Motor neuron (in vitro differentiated cells): Measurements from ENCODE around the gene ST6GALNAC5. TPM values are rescaled to one million over a fixed set of nuclear protein-coding genes. Genes with fewer than 3 reads are reported as not detected.

Experiments
- ATAC-seq, 8 experiments: fragments of 200-7000 bp; cut with Tn5 transposase; replicated peaks in 6 of 8; 2 replicates each; pipeline ENCODE4 v1.8.0; 2021; ENCODE audit warnings: mild to moderate bottlenecking in 8 of 8, moderate library complexity in 8 of 8
- H3K27ac ChIP-seq, 2 donors: fragments of 250-450 bp; sonication (Bioruptor Pico); 2 replicates each; pipeline ENCODE4 v1.9.0; 2021; ENCODE audit warnings: antibody characterized with exemption in 2 of 2, mild to moderate bottlenecking in 2 of 2, moderate library complexity in 1 of 2
- H3K4me1 ChIP-seq, 2 donors: fragments of 250-450 bp; sonication (Bioruptor Pico); replicated peaks in 1 of 2; 2 replicates each; pipeline ENCODE4 v1.6.1; 2021; ENCODE audit warnings: antibody characterized with exemption in 2 of 2, mild to moderate bottlenecking in 2 of 2, moderate library complexity in 1 of 2
- H3K4me3 ChIP-seq, 5 donors: fragments of 250-450 bp; sonication (Bioruptor Pico); 2 replicates each; pipeline ENCODE4 v1.9.0; 2021; ENCODE audit warnings: antibody characterized with exemption in 5 of 5, mild to moderate bottlenecking in 5 of 5, moderate library complexity in 4 of 5
- WGBS, 10 experiments: fragments of 450-650 bp; shearing (Covaris generic); methylation state at CpG; one replicate each; pipeline ENCODE4 v1.0.0; 2022; 5-methylcytosine and 5-hydroxymethylcytosine counted together
- in situ Hi-C, 9 experiments: fragments of 400-800 bp; cut with MboI; loops; one replicate each; pipeline ENCODE4 v1.15.0; 2021; ENCODE audit warnings: low sequenced_read_pairs in 9 of 9, low pct_unique_long_range_greater_than_20kb in 2 of 9; ENCODE audit not compliant: unreplicated experiment in 9 of 9
- total RNA-seq, 8 experiments: library from RNA; unstranded; fragments of 300-600 nt; gene quantifications; 2 replicates each; pipeline versions ENCODE4 v1.2.3 to v1.2.4, GENCODE V29; 2022

ST6GALNAC5 gene
- total RNA-seq, 8 experiments from 2014 or later, result 4.3 to 73.4 (median 25.9) TPM

GRCh38 chr1:76919085-76919484 lies 51.8 kb downstream of the ST6GALNAC5 start:
- in situ Hi-C loops, result loop anchor here in 1 of 9 experiments (25.0 kb wide), 1 partner anchor 193 kb away; no protein-coding TSS in a partner anchor
- Histone ChIP-seq H3K27ac (no peak overlapping the region), H3K4me3 (no peak overlapping the region), H3K4me1 (peaks cover 0 to 3% of the 10 kb centered on the region in 2 donors)
- 40 to 87% (median 46%) methylated on average over 2 to 6 of the region's 6 CpGs; no CpG with 5 or more reads in 2 of the 10 experiments for WGBS, 10 experiments
- ATAC-seq, result peak in 5 of 8 experiments; percentile 45 to 72 (median 66)

GRCh38 chr1:76921590-76921989 lies 54.3 kb downstream of the ST6GALNAC5 start:
- H3K4me1 ChIP-seq, result peaks cover 0 to 3% of the 10 kb centered on the region in 2 donors
- no peak for ATAC-seq
- no peak overlapping the region for H3K27ac ChIP-seq
- 52 to 100% (median 67%) methylated on average over 2 to 3 of the region's 3 CpGs for WGBS, 10 experiments
- in situ Hi-C loops, result loop anchor here in 1 of 9 experiments (25.0 kb wide), 1 partner anchor 191 kb away; no protein-coding TSS in a partner anchor
- H3K4me3 ChIP-seq, result no peak overlapping the region

- WGBS, 10 experiments, result 45 to 100% (median 83%) methylated on average over 2 to 3 of the region's 3 CpGs; no CpG with 5 or more reads in 1 of the 10 experiments
- Histone ChIP-seq H3K27ac (no peak overlapping the region), H3K4me1 (peaks cover 6 to 14% of the 10 kb centered on the region in 2 donors), H3K4me3 (no peak overlapping the region)
- ATAC-seq, result no peak
- in situ Hi-C loops, result no loop called here
These were observed 58.5 kb downstream of the ST6GALNAC5 start for GRCh38 chr1:76925825-76926224.

- in situ Hi-C loops, result no loop called here
- Histone ChIP-seq H3K4me3 (no peak overlapping the region), H3K4me1 (peaks cover 8 to 21% of the 10 kb centered on the region in 2 donors), H3K27ac (no peak overlapping the region)
- WGBS, 10 experiments, result 0 to 100% (median 91%) methylated on average over 1 to 2 of the region's 2 CpGs; no CpG with 5 or more reads in 3 of the 10 experiments
- ATAC-seq, result peak in 1 of 8 experiments; percentile 52
These were observed 61.2 kb downstream of the ST6GALNAC5 start for GRCh38 chr1:76928522-76928921.

GRCh38 chr1:76929136-76929535 lies 61.9 kb downstream of the ST6GALNAC5 start:
- 60 to 100% (median 100%) methylated on average over 1 to 4 of the region's 4 CpGs; no CpG with 5 or more reads in 3 of the 10 experiments for WGBS, 10 experiments
- peaks cover 13 to 27% of the 10 kb centered on the region in 2 donors for H3K4me1 ChIP-seq
- no peak for ATAC-seq

GRCh38 chr1:76933847-76934815 lies 66.9 kb downstream of the ST6GALNAC5 start:
- ATAC-seq, result peak in 2 of 8 experiments; percentile 21 to 24
- 33 to 98% (median 71%) methylated on average over 1 to 6 of the region's 6 CpGs for WGBS, 10 experiments
- Histone ChIP-seq H3K27ac (no peak overlapping the region), H3K4me1 (peaks cover 19 to 45% of the 10 kb centered on the region in 2 donors), H3K4me3 (no peak overlapping the region)
- in situ Hi-C loops, result no loop called here

More at GRCh38 chr1:76929136-76929535, 61.9 kb downstream of the ST6GALNAC5 start:
- no peak overlapping the region for H3K4me3 ChIP-seq
- H3K27ac ChIP-seq, result no peak overlapping the region
- in situ Hi-C loops, result no loop called here

GRCh38 chr1:76938304-76938703 lies 71.0 kb downstream of the ST6GALNAC5 start:
- peak overlapping the region; percentile 21 to 53 for H3K27ac ChIP-seq
- WGBS, 10 experiments, result 30 to 100% (median 73%) methylated on average over 1 to 2 of the region's 2 CpGs; no CpG with 5 or more reads in 1 of the 10 experiments
- H3K4me1 ChIP-seq, result peaks cover 23 to 57% of the 10 kb centered on the region in 2 donors
- no peak overlapping the region for H3K4me3 ChIP-seq
- in situ Hi-C loops, result no loop called here
- peak in 3 of 8 experiments; percentile 2 to 17 (median 8) for ATAC-seq

- Histone ChIP-seq H3K4me3 (no peak overlapping the region), H3K4me1 (peaks cover 15 to 48% of the 10 kb centered on the region in 2 donors), H3K27ac (peak overlapping the region; percentile 21 to 53)
- ATAC-seq, result peak in 7 of 8 experiments; percentile 38 to 89 (median 84)
- WGBS, 10 experiments, result 31 to 100% (median 43%) methylated on average over 1 to 8 of the region's 8 CpGs; no CpG with 5 or more reads in 1 of the 10 experiments
- in situ Hi-C loops, result no loop called here
These were observed 72.0 kb downstream of the ST6GALNAC5 start for GRCh38 chr1:76939050-76939816.

- peak overlapping the region in 1 of 2 donors; percentile 50 for H3K27ac ChIP-seq
- H3K4me3 ChIP-seq, result no peak overlapping the region
- peaks cover 15 to 45% of the 10 kb centered on the region in 2 donors for H3K4me1 ChIP-seq
- in situ Hi-C loops, result no loop called here
- ATAC-seq, result no peak
- 80 to 100% (median 100%) methylated on average over 1 to 5 of the region's 5 CpGs for WGBS, 10 experiments
These were observed 72.5 kb downstream of the ST6GALNAC5 start for GRCh38 chr1:76939817-76940216.

- Histone ChIP-seq H3K4me1 (peaks cover 15 to 45% of the 10 kb centered on the region in 2 donors), H3K4me3 (no peak overlapping the region), H3K27ac (no peak overlapping the region)
- ATAC-seq, result peak in 3 of 8 experiments; percentile 89 to 91 (median 89)
- in situ Hi-C loops, result no loop called here
- WGBS, 10 experiments, result 35 to 100% (median 80%) methylated on average over 1 to 4 of the region's 4 CpGs; no CpG with 5 or more reads in 1 of the 10 experiments
These were observed 73.5 kb downstream of the ST6GALNAC5 start for GRCh38 chr1:76940571-76941335.

- Histone ChIP-seq H3K4me3 (no peak overlapping the region), H3K27ac (no peak overlapping the region), H3K4me1 (peaks cover 15 to 51% of the 10 kb centered on the region in 2 donors)
- WGBS, 10 experiments, result 0 to 100% (median 88%) methylated on average over 1 to 2 of the region's 2 CpGs; no CpG with 5 or more reads in 2 of the 10 experiments
- in situ Hi-C loops, result no loop called here
- ATAC-seq, result peak in 1 of 8 experiments; percentile 31
These were observed 75.3 kb downstream of the ST6GALNAC5 start for GRCh38 chr1:76942549-76942948.

- ATAC-seq, result peak in 5 of 8 experiments; percentile 21 to 74 (median 59)
- no peak overlapping the region for H3K27ac ChIP-seq
- in situ Hi-C loops, result no loop called here
- H3K4me3 ChIP-seq, result no peak overlapping the region
- peaks cover 0 to 31% of the 10 kb centered on the region in 2 donors for H3K4me1 ChIP-seq
- WGBS, 10 experiments, result 31 to 100% (median 58%) methylated on average over 1 to 2 of the region's 2 CpGs; no CpG with 5 or more reads in 1 of the 10 experiments
These were observed 77.7 kb downstream of the ST6GALNAC5 start for GRCh38 chr1:76944942-76945341.
